ENCODE results near the gene SESTD1.
"Not testable (repeated sequence)": the region's sequence is repeated elsewhere in the genome, so short reads cannot be mapped to it uniquely, and the experiment has no call there.

SESTD1 gene

DNA sequence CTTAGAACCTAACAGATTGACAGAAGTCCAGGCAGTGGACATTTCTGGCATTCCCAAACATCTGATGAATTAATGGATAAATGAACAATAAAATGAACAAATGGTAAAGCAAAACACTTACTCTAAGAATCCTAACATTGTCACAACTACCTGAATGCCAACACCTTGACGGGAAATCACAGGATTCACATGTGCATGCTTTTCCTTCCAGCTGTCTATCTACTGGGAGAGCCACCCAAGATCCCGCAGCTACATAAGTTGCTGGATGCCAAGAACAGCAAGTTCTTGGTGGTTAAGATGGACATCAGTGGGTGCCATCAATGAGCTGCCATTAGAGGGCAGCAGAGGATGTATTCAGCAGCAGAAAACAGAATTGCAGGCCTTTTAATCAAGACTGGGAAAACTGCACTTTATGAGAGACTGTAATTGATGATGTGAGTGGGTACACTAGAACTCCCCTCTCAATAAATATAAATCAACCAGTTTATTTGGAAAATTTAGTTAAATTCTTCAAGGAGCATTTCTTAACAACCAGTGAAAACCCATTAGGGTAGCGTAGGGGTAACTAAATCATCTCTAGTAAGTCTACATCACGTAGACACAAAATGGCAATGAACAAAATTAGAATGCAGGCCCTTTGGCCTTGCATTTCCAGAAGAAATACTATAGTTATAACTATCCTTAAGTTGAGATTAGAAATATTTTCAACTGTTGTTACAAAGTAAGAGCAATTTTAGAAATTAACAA is 45.6 kb downstream of the SESTD1 start:
- Histone ChIP-seq H3K27ac (ENCODE audit: low read depth, low read length) (no peak overlapping the region), H2AFZ (ENCODE audit: low read length, unreplicated experiment) (no peak overlapping the region), H3K4me1 (ENCODE audit: control insufficient read depth, insufficient read depth, low read length, unreplicated experiment) (peaks cover 6% of the 10 kb centered on the region), H3K27me3 (ENCODE audit: insufficient read depth, low read length) (no peaks in the 10 kb centered on the region), H3K4me3 (ENCODE audit: low read depth, low read length) (no peak overlapping the region), H3K79me2 (ENCODE audit: control insufficient read depth, insufficient read depth, low read length, unreplicated experiment) (peaks cover 42% of the 10 kb centered on the region), H3K36me3 (ENCODE audit: insufficient read depth, low read length) (no peaks in the 10 kb centered on the region)

DNA sequence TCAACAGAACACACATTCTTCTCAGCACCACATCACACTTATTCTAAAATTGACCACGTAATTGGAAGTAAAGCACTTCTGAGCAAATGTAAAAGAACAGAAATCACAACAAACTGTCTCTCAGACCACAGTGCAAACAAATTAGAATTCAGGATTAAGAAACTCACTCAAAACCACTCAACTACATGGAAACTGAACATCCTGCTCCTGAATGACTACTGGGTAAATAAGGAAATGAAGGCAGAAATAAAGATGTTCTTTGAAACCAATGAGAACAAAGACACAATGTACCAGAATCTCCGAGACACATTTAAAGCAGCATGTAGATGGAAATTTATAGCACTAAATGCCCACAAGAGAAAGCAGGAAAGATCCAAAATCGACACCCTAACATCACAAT is 50.0 kb downstream of the SESTD1 start:
- not testable (repeated sequence) for H2AFZ ChIP-seq (ENCODE audit: low read length, unreplicated experiment); H3K4me3 ChIP-seq (ENCODE audit: low read depth, low read length); H3K27me3 ChIP-seq (ENCODE audit: insufficient read depth, low read length); H3K27ac ChIP-seq (ENCODE audit: low read depth, low read length); H3K4me1 ChIP-seq (ENCODE audit: control insufficient read depth, insufficient read depth, low read length, unreplicated experiment); H3K36me3 ChIP-seq (ENCODE audit: insufficient read depth, low read length)
- H3K79me2 ChIP-seq (ENCODE audit: control insufficient read depth, insufficient read depth, low read length, unreplicated experiment): peaks cover 29% of the 10 kb centered on the region

DNA sequence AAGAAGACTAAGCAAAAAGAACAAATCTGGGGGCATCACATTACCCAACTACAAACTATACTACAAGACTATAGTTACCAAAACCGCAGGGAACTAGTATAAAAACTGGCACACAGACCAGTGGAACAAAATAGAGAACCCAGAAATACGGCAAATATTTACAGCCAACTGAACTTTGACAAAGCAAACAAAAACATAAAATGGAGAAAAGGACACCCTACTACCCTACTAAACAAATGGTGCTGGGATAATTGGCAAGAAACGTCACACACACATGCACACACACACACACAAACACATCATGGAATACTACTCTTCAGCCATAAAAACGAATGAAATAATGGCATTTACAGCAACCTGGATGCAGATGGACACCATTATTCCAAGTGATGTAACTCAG is 53.3 kb downstream of the SESTD1 start:
- H3K27me3 ChIP-seq (ENCODE audit: insufficient read depth, low read length): no peaks in the 10 kb centered on the region
- H2AFZ ChIP-seq (ENCODE audit: low read length, unreplicated experiment): no peak overlapping the region
- peaks cover 39% of the 10 kb centered on the region for H3K79me2 ChIP-seq (ENCODE audit: control insufficient read depth, insufficient read depth, low read length, unreplicated experiment)
- H3K4me1 ChIP-seq (ENCODE audit: control insufficient read depth, insufficient read depth, low read length, unreplicated experiment): no peaks in the 10 kb centered on the region
- H3K4me3 ChIP-seq (ENCODE audit: low read depth, low read length): no peak overlapping the region
- H3K27ac ChIP-seq (ENCODE audit: low read depth, low read length): no peak overlapping the region
- no peaks in the 10 kb centered on the region for H3K36me3 ChIP-seq (ENCODE audit: insufficient read depth, low read length)

DNA sequence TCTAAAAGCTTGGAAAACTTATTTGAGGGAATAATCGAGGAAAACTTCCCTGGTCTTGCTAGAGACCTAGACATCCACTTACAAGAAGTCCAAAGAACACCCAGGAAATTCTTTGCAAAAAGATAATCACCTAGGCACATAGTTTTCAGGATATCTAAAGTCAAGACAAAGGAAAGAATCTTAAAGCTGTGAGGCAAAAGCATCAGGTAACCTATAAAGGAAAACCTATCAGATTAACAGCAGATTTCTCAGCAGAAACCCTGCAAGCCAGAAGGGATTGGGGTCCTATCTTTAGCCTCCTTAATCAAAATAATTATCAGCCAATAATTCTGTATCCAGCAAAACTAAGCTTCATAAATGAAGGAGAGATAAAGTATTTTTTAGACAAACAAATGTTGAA is 56.4 kb downstream of the SESTD1 start:
- not testable (repeated sequence) for H3K27ac ChIP-seq (ENCODE audit: low read depth, low read length); H3K4me3 ChIP-seq (ENCODE audit: low read depth, low read length); H3K36me3 ChIP-seq (ENCODE audit: insufficient read depth, low read length); H3K27me3 ChIP-seq (ENCODE audit: insufficient read depth, low read length); H3K4me1 ChIP-seq (ENCODE audit: control insufficient read depth, insufficient read depth, low read length, unreplicated experiment); H2AFZ ChIP-seq (ENCODE audit: low read length, unreplicated experiment)
- peaks cover 56% of the 10 kb centered on the region for H3K79me2 ChIP-seq (ENCODE audit: control insufficient read depth, insufficient read depth, low read length, unreplicated experiment)

DNA sequence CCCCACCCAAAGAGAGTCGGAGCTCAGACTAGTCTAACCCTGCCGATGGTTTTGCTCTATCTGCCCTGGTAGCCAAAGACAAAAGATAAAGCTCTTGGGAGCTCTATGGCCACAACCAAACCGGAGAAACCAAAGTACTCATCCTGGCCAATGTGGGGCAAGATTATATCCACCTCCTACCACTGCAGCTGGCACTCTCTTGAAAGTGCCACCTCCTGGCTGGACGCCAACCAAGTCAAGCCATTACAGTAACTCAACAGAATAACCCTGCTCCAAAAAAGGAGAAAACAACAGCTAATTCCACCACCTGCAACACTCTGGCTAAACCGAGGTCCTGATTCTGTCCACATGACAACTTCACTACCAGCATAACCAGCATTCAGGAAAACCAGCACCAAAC is 57.6 kb downstream of the SESTD1 start:
- Histone ChIP-seq H3K27ac (ENCODE audit: low read depth, low read length) (no peak overlapping the region), H2AFZ (ENCODE audit: low read length, unreplicated experiment) (no peak overlapping the region), H3K36me3 (ENCODE audit: insufficient read depth, low read length) (no peaks in the 10 kb centered on the region), H3K4me3 (ENCODE audit: low read depth, low read length) (no peak overlapping the region), H3K79me2 (ENCODE audit: control insufficient read depth, insufficient read depth, low read length, unreplicated experiment) (peaks cover 57% of the 10 kb centered on the region), H3K27me3 (ENCODE audit: insufficient read depth, low read length) (no peaks in the 10 kb centered on the region), H3K4me1 (ENCODE audit: control insufficient read depth, insufficient read depth, low read length, unreplicated experiment) (no peaks in the 10 kb centered on the region)

DNA sequence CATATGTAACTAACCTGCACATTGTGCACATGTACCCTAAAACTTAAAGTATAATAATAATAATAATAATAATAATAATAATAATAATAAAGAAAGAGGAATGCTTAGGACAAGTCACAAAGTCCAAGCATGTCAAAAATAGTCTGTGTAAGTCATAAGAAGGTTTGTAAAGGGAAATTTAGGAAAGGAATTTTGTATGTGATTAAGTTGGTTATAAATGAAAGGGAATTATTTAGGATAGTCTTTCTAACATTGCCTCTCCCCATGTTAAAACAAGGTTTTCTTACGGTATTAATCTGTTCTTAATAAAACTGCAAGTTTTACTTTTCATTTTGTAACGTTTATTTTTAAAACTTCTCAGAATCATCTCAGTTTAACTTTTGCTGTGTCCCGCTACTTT is 62.8 kb downstream of the SESTD1 start:
- no peak overlapping the region for H3K4me3 ChIP-seq (ENCODE audit: low read depth, low read length)
- H2AFZ ChIP-seq (ENCODE audit: low read length, unreplicated experiment): no peak overlapping the region
- H3K27ac ChIP-seq (ENCODE audit: low read depth, low read length): no peak overlapping the region
- no peaks in the 10 kb centered on the region for H3K4me1 ChIP-seq (ENCODE audit: control insufficient read depth, insufficient read depth, low read length, unreplicated experiment)
- no peaks in the 10 kb centered on the region for H3K27me3 ChIP-seq (ENCODE audit: insufficient read depth, low read length)
- no peaks in the 10 kb centered on the region for H3K36me3 ChIP-seq (ENCODE audit: insufficient read depth, low read length)
- H3K79me2 ChIP-seq (ENCODE audit: control insufficient read depth, insufficient read depth, low read length, unreplicated experiment): peaks cover 36% of the 10 kb centered on the region

DNA sequence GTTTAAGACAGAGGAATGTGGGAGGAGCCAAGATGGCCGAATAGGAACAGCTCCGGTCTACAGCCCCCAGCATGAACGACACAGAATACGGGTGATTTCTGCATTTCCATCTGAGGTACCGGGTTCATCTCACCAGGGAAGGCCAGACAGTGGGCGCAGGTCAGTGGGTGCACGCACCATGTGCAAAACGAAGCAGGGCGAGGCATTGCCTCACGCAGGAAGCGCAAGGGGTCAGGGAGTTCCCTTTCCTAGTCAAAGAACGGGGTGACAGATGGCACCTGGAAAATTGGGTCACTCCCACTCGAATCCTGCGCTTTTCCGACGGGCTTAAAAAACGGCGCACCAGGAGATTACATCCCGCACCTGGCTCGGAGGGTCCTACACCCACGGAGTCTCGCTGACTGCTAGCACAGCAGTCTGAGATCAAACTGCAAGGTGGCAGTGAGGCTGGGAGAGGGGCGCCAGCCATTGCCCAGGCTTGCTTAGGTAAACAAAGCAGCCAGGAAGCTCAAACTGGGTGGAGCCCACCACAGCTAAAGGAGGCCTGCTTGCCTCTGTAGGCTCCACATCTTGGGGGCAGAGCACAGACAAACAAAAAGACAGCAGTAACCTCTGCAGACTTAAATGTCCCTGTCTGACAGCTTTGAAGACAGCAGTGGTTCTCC is 68.6 kb downstream of the SESTD1 start:
- peaks cover 50% of the 10 kb centered on the region for H3K79me2 ChIP-seq (ENCODE audit: control insufficient read depth, insufficient read depth, low read length, unreplicated experiment)
- not testable (repeated sequence) for H3K36me3 ChIP-seq (ENCODE audit: insufficient read depth, low read length); H3K27me3 ChIP-seq (ENCODE audit: insufficient read depth, low read length); H3K27ac ChIP-seq (ENCODE audit: low read depth, low read length); H3K4me3 ChIP-seq (ENCODE audit: low read depth, low read length); H2AFZ ChIP-seq (ENCODE audit: low read length, unreplicated experiment); H3K4me1 ChIP-seq (ENCODE audit: control insufficient read depth, insufficient read depth, low read length, unreplicated experiment)

DNA sequence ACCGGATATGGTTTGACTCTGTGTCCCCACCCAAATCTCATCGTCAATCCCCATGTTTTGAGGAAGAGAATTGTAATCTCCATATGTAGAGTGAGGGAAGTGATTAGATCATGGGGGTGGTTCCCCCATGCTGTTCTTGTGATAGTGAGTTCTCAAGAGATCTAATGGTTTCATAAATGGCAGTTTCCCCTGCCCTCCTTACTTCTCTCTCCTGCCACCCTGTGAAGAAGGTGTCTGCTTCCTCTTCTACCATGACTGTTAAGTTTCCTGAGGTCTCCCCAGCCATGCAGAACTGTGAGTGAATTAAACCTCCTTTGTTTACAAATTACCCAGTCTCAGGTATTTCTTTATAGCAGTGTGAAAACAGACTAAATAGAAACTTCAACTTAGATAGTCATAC is 69.5 kb downstream of the SESTD1 start:
- peaks cover 3% of the 10 kb centered on the region for H3K4me1 ChIP-seq (ENCODE audit: control insufficient read depth, insufficient read depth, low read length, unreplicated experiment)
- peaks cover 52% of the 10 kb centered on the region for H3K79me2 ChIP-seq (ENCODE audit: control insufficient read depth, insufficient read depth, low read length, unreplicated experiment)
- no peak overlapping the region for H3K4me3 ChIP-seq (ENCODE audit: low read depth, low read length)
- no peak overlapping the region for H2AFZ ChIP-seq (ENCODE audit: low read length, unreplicated experiment)
- no peak overlapping the region for H3K27ac ChIP-seq (ENCODE audit: low read depth, low read length)
- H3K27me3 ChIP-seq (ENCODE audit: insufficient read depth, low read length): no peaks in the 10 kb centered on the region
- H3K36me3 ChIP-seq (ENCODE audit: insufficient read depth, low read length): 0 out of 2 replicates have a peak, but pooled peaks cover under 1% of the 10 kb centered on the region

DNA sequence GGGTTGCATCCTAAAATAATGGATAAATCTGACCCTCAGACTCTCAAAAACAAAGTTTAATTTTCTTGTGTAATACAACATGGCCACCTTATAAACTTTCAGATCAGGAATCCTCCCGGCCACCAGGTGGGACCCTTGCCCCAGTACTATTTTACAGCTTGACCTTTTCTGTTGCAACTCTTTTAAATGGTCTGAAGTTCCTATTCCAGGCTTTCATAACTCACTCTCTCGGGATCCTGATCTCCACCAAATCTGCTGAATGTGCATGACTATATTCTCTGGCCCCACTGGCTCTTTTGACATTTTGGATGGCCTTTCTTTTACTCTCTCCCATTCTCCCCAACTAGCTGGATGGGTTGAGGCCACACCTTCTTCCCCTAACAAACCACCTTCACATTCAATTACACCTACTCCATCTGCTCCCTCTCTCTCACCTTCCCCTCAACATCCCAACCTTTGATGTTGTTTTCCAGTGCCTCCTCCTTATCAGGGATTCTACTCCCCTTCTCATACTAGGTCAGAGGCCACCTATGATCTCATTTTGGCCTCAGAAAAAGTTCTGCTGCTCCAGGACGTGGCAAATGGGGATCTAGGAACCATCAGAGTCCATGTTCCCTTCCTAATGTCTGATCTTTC is 70.8 kb downstream of the SESTD1 start:
- Histone ChIP-seq H2AFZ (ENCODE audit: low read length, unreplicated experiment) (no peak overlapping the region), H3K36me3 (ENCODE audit: insufficient read depth, low read length) (peaks cover 8% of the 10 kb centered on the region; the same call in 1 of the 2 replicates), H3K4me3 (ENCODE audit: low read depth, low read length) (no peak overlapping the region), H3K27ac (ENCODE audit: low read depth, low read length) (no peak overlapping the region), H3K27me3 (ENCODE audit: insufficient read depth, low read length) (no peaks in the 10 kb centered on the region), H3K79me2 (ENCODE audit: control insufficient read depth, insufficient read depth, low read length, unreplicated experiment) (peaks cover 64% of the 10 kb centered on the region), H3K4me1 (ENCODE audit: control insufficient read depth, insufficient read depth, low read length, unreplicated experiment) (peaks cover 3% of the 10 kb centered on the region)

DNA sequence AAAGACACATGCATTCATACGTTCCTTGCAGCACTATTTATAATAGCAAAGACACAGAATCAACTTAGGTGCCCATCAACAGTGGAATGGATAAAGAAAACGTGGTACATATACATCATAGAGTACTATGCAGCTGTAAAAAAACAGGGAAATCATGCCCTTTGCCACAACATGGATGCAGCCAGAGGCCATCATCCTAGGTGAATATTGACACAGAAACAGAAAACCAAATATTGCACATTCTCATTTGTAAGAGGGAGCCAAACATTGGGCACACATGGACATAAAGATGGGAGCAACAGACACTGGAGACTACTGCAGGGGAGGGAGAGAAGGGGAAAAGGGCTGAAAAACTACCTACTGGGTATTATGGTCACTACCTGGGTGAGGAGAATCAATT is 73.5 kb downstream of the SESTD1 start:
- Histone ChIP-seq H3K4me3 (ENCODE audit: low read depth, low read length) (no peak overlapping the region), H3K4me1 (ENCODE audit: control insufficient read depth, insufficient read depth, low read length, unreplicated experiment) (peaks cover 10% of the 10 kb centered on the region), H3K27ac (ENCODE audit: low read depth, low read length) (no peak overlapping the region), H2AFZ (ENCODE audit: low read length, unreplicated experiment) (no peak overlapping the region), H3K36me3 (ENCODE audit: insufficient read depth, low read length) (peaks cover 17% of the 10 kb centered on the region), H3K79me2 (ENCODE audit: control insufficient read depth, insufficient read depth, low read length, unreplicated experiment) (peaks cover 89% of the 10 kb centered on the region), H3K27me3 (ENCODE audit: insufficient read depth, low read length) (no peaks in the 10 kb centered on the region)

DNA sequence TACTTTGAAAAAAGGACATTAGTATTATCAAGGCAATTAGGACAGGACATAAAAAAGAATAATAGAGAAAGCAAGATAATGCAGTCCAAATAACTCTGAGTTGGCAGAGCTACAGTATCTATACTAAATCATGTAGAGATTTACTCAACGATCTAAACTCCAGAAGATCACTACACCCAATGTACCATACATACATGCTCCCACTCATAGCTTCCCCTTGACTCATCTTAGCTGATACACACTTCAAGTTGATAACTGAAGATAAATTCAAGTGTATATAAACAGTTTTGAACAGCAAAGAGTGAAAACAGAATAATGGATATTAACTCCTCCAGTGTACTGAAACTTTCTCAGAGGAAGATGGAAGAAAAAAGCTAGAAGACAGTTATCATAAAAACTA is 78.5 kb downstream of the SESTD1 start:
- H3K4me3 ChIP-seq (ENCODE audit: low read depth, low read length): no peak overlapping the region

More for the DNA sequence above, 78.5 kb downstream of the SESTD1 start:
- peaks cover 9% of the 10 kb centered on the region for H3K4me1 ChIP-seq (ENCODE audit: control insufficient read depth, insufficient read depth, low read length, unreplicated experiment)
- peaks cover 18% of the 10 kb centered on the region for H3K36me3 ChIP-seq (ENCODE audit: insufficient read depth, low read length)
- peaks cover 63% of the 10 kb centered on the region for H3K79me2 ChIP-seq (ENCODE audit: control insufficient read depth, insufficient read depth, low read length, unreplicated experiment)
- no peak overlapping the region for H3K27ac ChIP-seq (ENCODE audit: low read depth, low read length)
- H3K27me3 ChIP-seq (ENCODE audit: insufficient read depth, low read length): no peaks in the 10 kb centered on the region
- H2AFZ ChIP-seq (ENCODE audit: low read length, unreplicated experiment): peak overlapping the region; percentile 5

All from ACC112 (cell line).